Smooth muscle cell (in vitro differentiated cells): ENCODE results near the gene VIT. TPM values are rescaled to one million over a fixed set of nuclear protein-coding genes. Genes with fewer than 3 reads are reported as not detected.

Source experiments
- DNase-seq: peaks from one replicate; lab custom pipeline; 2025; ENCODE audit not compliant: unreplicated experiment; lab: John Stamatoyannopoulos, UW
- H2AFZ ChIP-seq: fragments of 200-600 bp; sonication (generic); 2 replicates; pipeline ENCODE4 v1.6.0; 2016; ENCODE audit warnings: antibody characterized with exemption, low read depth, mild to moderate bottlenecking
- H3F3A ChIP-seq: fragments of 200-600 bp; sonication (generic); 2 replicates; pipeline ENCODE4 v1.6.0; 2017; ENCODE audit warnings: antibody characterized with exemption, low read depth
- H3K27ac ChIP-seq: fragments of 200-600 bp; sonication (generic); 2 replicates; pipeline ENCODE4 v1.5.1; 2016; ENCODE audit warnings: low read depth, mild to moderate bottlenecking
- H3K27me3 ChIP-seq: fragments of 200-600 bp; sonication (generic); 2 replicates; pipeline ENCODE4 v1.6.1; 2016; ENCODE audit warnings: low read depth, mild to moderate bottlenecking
- H3K36me3 ChIP-seq: fragments of 200-600 bp; sonication (generic); 2 replicates; pipeline ENCODE4 v1.5.1; 2016; ENCODE audit warnings: low read depth
- H3K4me1 ChIP-seq: fragments of 200-600 bp; sonication (generic); 2 replicates; pipeline ENCODE4 v1.5.1; 2016; ENCODE audit warnings: low read depth
- H3K4me2 ChIP-seq: fragments of 200-600 bp; sonication (generic); 2 replicates; pipeline ENCODE4 v1.6.0; 2016; ENCODE audit warnings: mild to moderate bottlenecking
- H3K4me3 ChIP-seq: fragments of 200-600 bp; sonication (generic); 2 replicates; pipeline ENCODE4 v1.5.1; 2016; ENCODE audit warnings: mild to moderate bottlenecking
- H3K79me2 ChIP-seq: fragments of 200-600 bp; sonication (generic); 2 replicates; pipeline ENCODE4 v1.6.0; 2016; ENCODE audit warnings: low read depth, mild to moderate bottlenecking
- H3K9ac ChIP-seq: fragments of 200-600 bp; sonication (generic); 2 replicates; pipeline ENCODE4 v1.6.0; 2016; ENCODE audit warnings: low read depth
- H3K9me3 ChIP-seq: fragments of 200-600 bp; sonication (generic); replicated peaks from 2 replicates; pipeline ENCODE4 v1.5.1; 2016; ENCODE audit warnings: low read depth
- H4K20me1 ChIP-seq: fragments of 200-600 bp; sonication (generic); 2 replicates; pipeline ENCODE4 v1.6.0; 2016; ENCODE audit warnings: low read depth
- CTCF ChIP-seq: fragments of 200-600 bp; sonication (generic); IDR thresholded peaks from 2 replicates; pipeline ENCODE4 v1.5.1; 2017; ENCODE audit warnings: borderline replicate concordance, mild to moderate bottlenecking, antibody characterized with exemption; ENCODE audit not compliant: insufficient read depth, poor library complexity, severe bottlenecking
- WGBS: methylation state at CpG from one replicate; pipeline ENCODE4 v1.1.7; 2016; ENCODE audit warnings: low lambda C conversion rate; 5-methylcytosine and 5-hydroxymethylcytosine counted together
- polyA plus RNA-seq: library from polyadenylated mRNA; unstranded; fragments of >200 nt; fragmentation: Nextera tagmentation; extraction: Ambion mirVana; gene quantifications from 2 replicates; pipeline ENCODE4 v1.2.1, GENCODE V29; 2016
- total RNA-seq: library from RNA; depleted of rRNA; stranded (reverse); fragments of >200 nt; gene quantifications from 2 replicates; pipeline ENCODE4 v1.2.3, GENCODE V29; 2014

Gene VIT
- total and polyA plus RNA-seq, 2 experiments from 2014 or later: 0.13 TPM; not detected in 1

- Histone ChIP-seq H3K27me3 (no peaks in the 10 kb centered on the region), H3F3A (no peaks in the 10 kb centered on the region), H2AFZ (no peak overlapping the region), H3K9me3 (no peaks in the 10 kb centered on the region), H3K27ac (no peak overlapping the region), H3K36me3 (no peaks in the 10 kb centered on the region), H3K4me2 (no peak overlapping the region), H3K4me1 (no peaks in the 10 kb centered on the region), H3K79me2 (no peaks in the 10 kb centered on the region), H3K9ac (no peak overlapping the region), H4K20me1 (no peaks in the 10 kb centered on the region), H3K4me3 (no peak overlapping the region)
- WGBS: 96% methylated on average over 3 of the region's 3 CpGs
- TF ChIP-seq CTCF: no peak
- no peak for DNase-seq
These were observed 106.4 kb downstream of the VIT start for GRCh38 chr2:36802952-36803351.

GRCh38 chr2:36805635-36806224 lies 109.2 kb downstream of the VIT start:
- Histone ChIP-seq H3K27ac (no peak overlapping the region), H3K4me1 (no peaks in the 10 kb centered on the region), H3K27me3 (no peaks in the 10 kb centered on the region), H4K20me1 (no peaks in the 10 kb centered on the region), H2AFZ (no peak overlapping the region), H3K4me3 (no peak overlapping the region), H3K36me3 (no peaks in the 10 kb centered on the region), H3K9me3 (no peaks in the 10 kb centered on the region), H3K4me2 (no peak overlapping the region), H3K9ac (no peak overlapping the region), H3K79me2 (no peaks in the 10 kb centered on the region), H3F3A (no peaks in the 10 kb centered on the region)
- no peak for TF ChIP-seq CTCF
- DNase-seq: no peak
- 87% methylated on average over 11 of the region's 11 CpGs for WGBS

GRCh38 chr2:36807223-36807886 lies 110.8 kb downstream of the VIT start:
- Histone ChIP-seq H3K4me3 (no peak overlapping the region), H2AFZ (no peak overlapping the region), H3F3A (no peaks in the 10 kb centered on the region), H3K4me1 (no peaks in the 10 kb centered on the region), H3K79me2 (no peaks in the 10 kb centered on the region), H3K9me3 (no peaks in the 10 kb centered on the region), H3K27me3 (no peaks in the 10 kb centered on the region), H3K9ac (no peak overlapping the region), H3K36me3 (no peaks in the 10 kb centered on the region), H4K20me1 (no peaks in the 10 kb centered on the region), H3K27ac (no peak overlapping the region), H3K4me2 (no peak overlapping the region)
- 90% methylated on average over 5 of the region's 5 CpGs for WGBS
- no peak for DNase-seq
- no peak for TF ChIP-seq CTCF
